Coronary artery (tissue), 2 donors: ENCODE results near the gene AFG1L.

Experiments
- DNase-seq: peaks from one replicate; pipeline ENCODE4 v3.0.0-alpha.2; 2017; ENCODE audit warnings: low spot score
- H3K27ac ChIP-seq, 2 donors: fragments of 200-600 bp; sonication (generic); one replicate each; pipeline ENCODE4 v1.5.1; 2016 to 2019
- H3K4me3 ChIP-seq: fragments of 200-600 bp; sonication (generic); 2 replicates; pipeline ENCODE4 v1.5.1; 2016; ENCODE audit warnings: mild to moderate bottlenecking, moderate library complexity
- TF ChIP-seq, protein P1 (sequence below): fragments of 200-600 bp; sonication (generic); IDR thresholded peaks from one replicate; pipeline ENCODE4 v1.5.1; 2019; ENCODE audit warnings: antibody characterized with exemption

The AFG1L gene

DNA sequence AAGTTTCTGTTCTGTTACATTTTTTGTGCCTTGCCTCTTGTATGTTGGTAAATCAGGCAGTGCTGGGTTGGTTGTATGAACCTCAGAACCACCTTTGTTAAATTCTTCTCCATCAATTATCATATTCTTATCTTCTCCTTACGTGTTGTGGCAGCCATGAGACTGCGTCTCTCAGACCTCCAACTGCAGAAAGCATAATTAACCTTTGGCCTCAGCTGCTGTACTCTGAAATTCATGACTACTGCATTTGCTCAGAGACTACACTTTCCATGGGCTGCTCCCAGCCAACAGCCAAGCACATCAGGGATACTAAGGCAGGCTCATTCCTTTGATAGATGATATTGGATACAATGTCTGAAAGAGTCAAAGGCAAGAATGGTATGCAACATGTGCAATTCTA is 18.9 kb upstream of the AFG1L start:
- Histone ChIP-seq H3K27ac (no peak overlapping the region), H3K4me3 (no peak overlapping the region)
- TF ChIP-seq, protein P1, sequence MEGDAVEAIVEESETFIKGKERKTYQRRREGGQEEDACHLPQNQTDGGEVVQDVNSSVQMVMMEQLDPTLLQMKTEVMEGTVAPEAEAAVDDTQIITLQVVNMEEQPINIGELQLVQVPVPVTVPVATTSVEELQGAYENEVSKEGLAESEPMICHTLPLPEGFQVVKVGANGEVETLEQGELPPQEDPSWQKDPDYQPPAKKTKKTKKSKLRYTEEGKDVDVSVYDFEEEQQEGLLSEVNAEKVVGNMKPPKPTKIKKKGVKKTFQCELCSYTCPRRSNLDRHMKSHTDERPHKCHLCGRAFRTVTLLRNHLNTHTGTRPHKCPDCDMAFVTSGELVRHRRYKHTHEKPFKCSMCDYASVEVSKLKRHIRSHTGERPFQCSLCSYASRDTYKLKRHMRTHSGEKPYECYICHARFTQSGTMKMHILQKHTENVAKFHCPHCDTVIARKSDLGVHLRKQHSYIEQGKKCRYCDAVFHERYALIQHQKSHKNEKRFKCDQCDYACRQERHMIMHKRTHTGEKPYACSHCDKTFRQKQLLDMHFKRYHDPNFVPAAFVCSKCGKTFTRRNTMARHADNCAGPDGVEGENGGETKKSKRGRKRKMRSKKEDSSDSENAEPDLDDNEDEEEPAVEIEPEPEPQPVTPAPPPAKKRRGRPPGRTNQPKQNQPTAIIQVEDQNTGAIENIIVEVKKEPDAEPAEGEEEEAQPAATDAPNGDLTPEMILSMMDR: no peak
- no peak for DNase-seq

DNA sequence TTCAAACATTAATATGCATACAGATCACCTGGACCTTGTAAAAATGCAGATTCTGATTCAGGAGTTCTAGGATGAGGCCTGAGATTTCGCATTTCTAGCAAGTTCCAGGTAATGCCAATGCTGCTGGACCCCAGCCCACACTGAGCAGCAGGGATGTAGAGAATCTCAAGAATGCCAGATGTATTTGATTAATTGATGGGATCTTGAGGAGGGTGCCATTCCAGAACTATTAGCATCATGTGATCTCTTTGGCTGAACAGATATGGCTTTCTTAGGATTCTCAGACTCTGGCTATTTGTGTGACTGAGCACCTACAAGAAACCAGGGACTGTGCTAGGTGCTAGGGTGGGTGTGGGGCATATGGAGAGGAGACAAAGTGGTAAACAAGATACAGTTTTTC is 17.6 kb upstream of the AFG1L start:
- Histone ChIP-seq H3K27ac (no peak overlapping the region), H3K4me3 (no peak overlapping the region)
- TF ChIP-seq, protein P1: no peak
- no peak for DNase-seq

DNA sequence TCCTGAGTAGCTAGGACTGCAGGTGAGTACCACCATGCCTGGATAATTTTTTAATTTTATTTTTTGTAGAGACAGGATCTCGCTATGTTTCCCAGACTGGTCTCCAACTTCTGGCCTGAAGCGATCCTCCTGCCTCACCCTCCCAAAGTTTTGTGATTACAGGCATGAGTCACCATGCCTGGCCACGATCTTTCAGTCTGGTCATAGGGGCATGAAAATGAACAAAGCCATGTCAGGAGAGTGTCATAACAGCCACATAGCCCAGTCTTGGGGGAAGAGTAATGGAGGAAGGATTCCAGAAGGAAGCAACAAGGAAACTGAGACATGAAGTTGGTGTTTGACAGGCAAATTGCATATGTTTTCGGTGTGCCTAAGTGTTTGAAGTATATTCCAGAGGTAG is 17.0 kb upstream of the AFG1L start:
- H3K4me3 ChIP-seq: no peak overlapping the region
- no peak overlapping the region for H3K27ac ChIP-seq
- no peak for DNase-seq
- TF ChIP-seq, protein P1: no peak

DNA sequence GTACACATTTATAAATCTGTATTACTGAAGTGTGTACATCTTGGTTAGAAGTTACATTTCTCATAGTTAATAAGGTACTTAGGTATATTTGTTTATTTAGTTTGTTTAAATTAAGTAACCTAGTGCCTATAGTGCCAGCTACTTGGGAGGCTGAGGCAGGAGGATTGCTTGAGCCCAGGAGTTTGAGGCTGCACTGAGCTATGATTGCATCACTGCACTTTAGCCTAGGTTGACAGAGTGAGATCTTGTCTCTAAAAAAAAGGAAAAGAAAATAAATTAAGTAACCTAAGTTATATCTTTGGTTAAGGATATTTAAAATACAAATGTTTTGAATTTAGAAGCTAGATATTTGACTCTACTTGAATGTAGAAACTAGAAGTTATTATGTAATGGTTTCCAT is 9.5 kb upstream of the AFG1L start:
- H3K4me3 ChIP-seq: no peak overlapping the region
- TF ChIP-seq, protein P1: no peak
- no peak overlapping the region for H3K27ac ChIP-seq
- DNase-seq: no peak

DNA sequence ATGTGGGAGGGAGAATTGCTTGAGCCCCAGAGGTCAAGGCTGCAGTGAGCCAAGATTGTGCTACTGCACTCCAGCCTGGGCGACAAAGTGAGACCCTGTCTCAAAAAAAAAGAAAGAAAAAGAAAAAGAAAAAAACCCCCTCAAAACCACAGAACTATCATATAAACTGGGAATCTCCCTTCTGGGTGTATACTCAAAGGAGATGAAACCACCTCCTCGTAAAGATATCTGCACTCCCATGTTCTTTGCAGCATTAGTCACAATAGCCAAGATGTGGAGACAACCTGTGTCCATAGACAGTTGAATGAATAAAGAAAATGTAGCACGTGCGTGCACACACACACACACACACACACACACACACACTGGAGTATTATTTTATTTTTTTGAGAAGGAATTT is 8.5 kb upstream of the AFG1L start:
- H3K27ac ChIP-seq: no peak overlapping the region
- TF ChIP-seq, protein P1: no peak
- DNase-seq: no peak
- no peak overlapping the region for H3K4me3 ChIP-seq

DNA sequence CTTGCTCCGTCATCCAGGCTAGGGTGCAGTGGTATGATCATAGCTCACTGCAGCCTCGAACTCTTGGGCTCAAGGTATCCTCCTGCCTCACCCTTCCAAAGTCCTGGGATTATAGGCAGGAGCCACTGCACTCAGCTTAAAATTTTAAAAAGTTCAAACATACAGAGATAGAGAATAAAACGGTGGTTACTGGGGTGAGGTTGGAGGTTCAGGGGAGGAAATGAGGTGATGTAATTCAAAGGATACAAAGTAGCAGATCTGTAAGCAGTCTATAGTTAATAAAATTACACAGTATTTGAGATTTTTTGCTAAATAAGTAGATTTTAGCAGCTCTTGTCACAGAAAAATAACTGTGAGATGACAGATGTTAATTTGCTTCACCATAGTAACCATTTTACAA is 7.5 kb upstream of the AFG1L start:
- Histone ChIP-seq H3K4me3 (no peak overlapping the region), H3K27ac (no peak overlapping the region)
- DNase-seq: no peak
- TF ChIP-seq, protein P1: no peak

DNA sequence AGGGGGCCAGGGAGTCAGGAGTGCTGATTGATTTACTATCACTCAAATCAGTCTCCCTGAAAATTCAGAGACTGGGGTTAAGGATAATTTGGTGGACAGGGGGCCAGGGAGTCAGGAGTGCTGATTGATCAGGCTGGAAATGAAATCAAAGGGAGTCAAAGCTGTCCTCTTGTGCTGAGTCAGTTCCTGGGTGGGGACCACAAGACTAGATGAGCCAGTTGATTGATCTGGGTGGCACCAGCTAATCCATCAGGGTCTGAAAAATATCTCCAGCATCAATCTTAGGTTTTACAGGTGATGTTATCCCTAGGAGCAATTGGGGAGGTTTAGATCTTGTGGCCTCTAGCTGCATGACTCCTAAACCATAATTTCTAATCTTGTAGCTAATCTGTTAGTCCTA is 6.1 kb upstream of the AFG1L start:
- DNase-seq: no peak
- H3K4me3 ChIP-seq: no peak overlapping the region
- H3K27ac ChIP-seq: no peak overlapping the region
- TF ChIP-seq, protein P1: no peak
